ENCODE results near the gene TMEM44. TPM values are rescaled to one million over a fixed set of nuclear protein-coding genes. Genes with fewer than 3 reads are reported as not detected.

The TMEM44 gene
- total RNA-seq, 3 donors from 2014 or later (not counting 1 experiment from before 2014, with no cell fraction given), result 2.1 to 3.0 (median 2.8) TPM

- intact Hi-C loops (cut with micrococcal nuclease), result loop anchor here (1.0 to 5.0 kb wide), 4 partner anchors 15 to 850 kb away; no protein-coding TSS in a partner anchor
- H3K4me3 Mint-ChIP-seq, result peak within 1 kb of the TSS; percentile 98
- H3K27ac Mint-ChIP-seq, result peak within 1 kb of the TSS; percentile 98 to 99
- peaks cover 14% of the 10 kb centered on the region for H3K4me1 ChIP-seq (ENCODE audit: control insufficient read depth, insufficient read depth, low read length)
- ATAC-seq (peak; percentile 96), DNase-seq (peak; percentile 87 to 97)
- H3K36me3 Mint-ChIP-seq, result no peaks in the 10 kb centered on the region
- H3K27me3 Mint-ChIP-seq (ENCODE audit: low read depth in 2 of 2), result peaks cover 0 to 6% of the 10 kb centered on the region in 2 donors
- WGBS (ENCODE audit: insufficient coverage), result under 1% methylated on average over 56 of the region's 57 CpGs
- H3K27ac ChIP-seq (ENCODE audit: low read length), result peak within 1 kb of the TSS; percentile 98
- H3K4me3 ChIP-seq (ENCODE audit: low read length), result peak within 1 kb of the TSS; percentile 97
- H3K9me3 ChIP-seq (ENCODE audit: control insufficient read depth, insufficient read depth, low read length), result no peaks in the 10 kb centered on the region
- no peak for TF ChIP-seq CTCF (IDR thresholded peaks at IDR 0.05)
- H3K27me3 ChIP-seq (ENCODE audit: control insufficient read depth, insufficient read depth, low read length), result no peaks in the 10 kb centered on the region
- H3K4me1 Mint-ChIP-seq, result peaks cover 29 to 40% of the 10 kb centered on the region in 2 donors
- no peaks in the 10 kb centered on the region for H3K9me3 Mint-ChIP-seq
- peaks cover 20% of the 10 kb centered on the region for H3K36me3 ChIP-seq (ENCODE audit: control insufficient read depth, insufficient read depth, low read length)
Measured at GRCh38 chr3:194671900-194672808, 38.9 kb upstream of the TMEM44 start, which contains the start of gene LSG1. Gene LSG1 (minus strand): TSS chr3:194672191. CDS start chr3:194672162, 29 bp downstream.

- Mint-ChIP-seq H3K27ac (peak overlapping the region; percentile 98 to 99), H3K36me3 (no peaks in the 10 kb centered on the region), H3K4me3 (peak overlapping the region; percentile 98), H3K4me1 (peaks cover 30 to 40% of the 10 kb centered on the region in 2 donors), H3K27me3 (ENCODE audit: low read depth in 2 of 2) (peaks cover 0 to 4% of the 10 kb centered on the region in 2 donors), H3K9me3 (no peaks in the 10 kb centered on the region)
- peak; percentile 80 for TF ChIP-seq CTCF (IDR thresholded peaks at IDR 0.05)
- Histone ChIP-seq H3K9me3 (ENCODE audit: control insufficient read depth, insufficient read depth, low read length) (no peaks in the 10 kb centered on the region), H3K27me3 (ENCODE audit: control insufficient read depth, insufficient read depth, low read length) (no peaks in the 10 kb centered on the region), H3K36me3 (ENCODE audit: control insufficient read depth, insufficient read depth, low read length) (peaks cover 20% of the 10 kb centered on the region), H3K27ac (ENCODE audit: low read length) (peak overlapping the region; percentile 98), H3K4me1 (ENCODE audit: control insufficient read depth, insufficient read depth, low read length) (peaks cover 14% of the 10 kb centered on the region), H3K4me3 (ENCODE audit: low read length) (peak overlapping the region; percentile 97)
- intact Hi-C loops (cut with micrococcal nuclease), result loop anchor here (1.0 to 5.0 kb wide), 2 partner anchors 435 to 851 kb away; no protein-coding TSS in a partner anchor
- 0% methylated on average over 5 of the region's 5 CpGs for WGBS (ENCODE audit: insufficient coverage)
- ATAC-seq (peak in 2 of 3 donors; percentile 2 to 9), DNase-seq (peak in 1 of 2 donors; percentile 69)
Measured at GRCh38 chr3:194671511-194671899, 38.3 kb upstream of the TMEM44 start.

- H3K9me3 ChIP-seq (ENCODE audit: control insufficient read depth, insufficient read depth, low read length), result no peaks in the 10 kb centered on the region
- Mint-ChIP-seq H3K27ac (no peak overlapping the region), H3K9me3 (no peaks in the 10 kb centered on the region), H3K4me3 (no peak overlapping the region), H3K27me3 (ENCODE audit: low read depth in 2 of 2) (no peaks in the 10 kb centered on the region), H3K36me3 (peaks cover 17% of the 10 kb centered on the region), H3K4me1 (peaks cover 24 to 33% of the 10 kb centered on the region in 2 donors)
- 82% methylated on average over 7 of the region's 7 CpGs for WGBS (ENCODE audit: insufficient coverage)
- no peak for ATAC-seq
- no peak for TF ChIP-seq CTCF (IDR thresholded peaks at IDR 0.05)
- H3K4me1 ChIP-seq (ENCODE audit: control insufficient read depth, insufficient read depth, low read length), result peaks cover 8% of the 10 kb centered on the region
- intact Hi-C loops (cut with micrococcal nuclease), result no loop called here
- H3K36me3 ChIP-seq (ENCODE audit: control insufficient read depth, insufficient read depth, low read length), result peaks cover 44% of the 10 kb centered on the region
- H3K4me3 ChIP-seq (ENCODE audit: low read length), result no peak overlapping the region
- no peaks in the 10 kb centered on the region for H3K27me3 ChIP-seq (ENCODE audit: control insufficient read depth, insufficient read depth, low read length)
- no peak overlapping the region for H3K27ac ChIP-seq (ENCODE audit: low read length)
- no peak for DNase-seq
Measured at GRCh38 chr3:194667363-194667762, 34.1 kb upstream of the TMEM44 start.
